SK-N-SH (cell line): ENCODE data around the gene IFNLR1. TPM values are rescaled to one million over a fixed set of nuclear protein-coding genes. Genes with fewer than 3 reads are reported as not detected.
A peak's percentile ranks its signal among the peaks of the same experiment; 100 is the strongest.

Source experiments
- CTCF ChIA-PET: fragments of 300-600, 350-600 bp; formaldehyde crosslinking; extraction: SDS; loops from one replicate; lab custom pipeline; 2021; lab: Yijun Ruan, JAX
- POLR2A ChIA-PET: fragments of 350-600 bp; sonication (Branson Sonifier 250); formaldehyde crosslinking; extraction: SDS; loops from one replicate; lab custom pipeline; 2020; ENCODE audit warnings: antibody characterized with exemption, inconsistent platforms; lab: Yijun Ruan, JAX
- DNase-seq: peaks from one replicate; pipeline ENCODE4 v3.0.0; 2012
- H2AFZ ChIP-seq: fragments of 200-600 bp; sonication (generic); 2 replicates; pipeline ENCODE4 v1.8.1; 2016; ENCODE audit warnings: antibody characterized with exemption, mild to moderate bottlenecking, low read depth
- H3F3A ChIP-seq: fragments of 200-600 bp; sonication (generic); replicated peaks from 2 replicates; pipeline ENCODE3; 2016; ENCODE audit warnings: antibody characterized with exemption, mild to moderate bottlenecking; ENCODE audit not compliant: insufficient read depth
- H3K27ac ChIP-seq, 2 experiments: fragments of 200-500 bp in 1 of 2; fragments of 200-600 bp in 1 of 2; sonication (Bioruptor generic) in 1 of 2; sonication (generic), shearing (Covaris generic) in 1 of 2; 2 replicates each; pipeline versions ENCODE4 v1.5.1 to v1.6.1; 2014 to 2016; ENCODE audit warnings: low read depth in 2 of 2, inconsistent platforms in 1 of 2, low read length in 1 of 2, mild to moderate bottlenecking in 1 of 2, mixed read lengths in 1 of 2
- H3K27me3 ChIP-seq: fragments of 200-600 bp; sonication (generic), shearing (Covaris generic); 2 replicates; pipeline ENCODE4 v1.6.1; 2016; ENCODE audit warnings: mixed run types; ENCODE audit not compliant: insufficient read depth
- H3K36me3 ChIP-seq, 2 experiments: fragments of 200-500 bp in 1 of 2; fragments of 200-600 bp in 1 of 2; sonication (Bioruptor generic) in 1 of 2; sonication (generic) in 1 of 2; replicated peaks in 1 of 2; 2 replicates each; pipeline versions ENCODE3 to v1.5.1; 2014 to 2016; ENCODE audit warnings: low read length in 1 of 2, mild to moderate bottlenecking in 1 of 2; ENCODE audit not compliant: insufficient read depth in 2 of 2, control insufficient read depth in 1 of 2
- H3K4me1 ChIP-seq, 2 experiments: fragments of 200-500 bp in 1 of 2; fragments of 200-600 bp in 1 of 2; sonication (Bioruptor generic) in 1 of 2; sonication (generic), shearing (Covaris generic) in 1 of 2; 2 replicates each; pipeline versions ENCODE4 v1.5.1 to v1.6.1; 2014 to 2016; ENCODE audit warnings: low read depth in 1 of 2, low read length in 1 of 2, mixed run types in 1 of 2; ENCODE audit not compliant: insufficient read depth in 2 of 2, control insufficient read depth in 1 of 2
- H3K4me2 ChIP-seq: fragments of 200-600 bp; sonication (generic), shearing (Covaris generic); 2 replicates; pipeline ENCODE4 v1.6.1; 2017; ENCODE audit warnings: mixed run types
- H3K4me3 ChIP-seq, 2 experiments: fragments of 200-500 bp in 1 of 2; fragments of 200-600 bp in 1 of 2; sonication (Bioruptor generic) in 1 of 2; sonication (generic), shearing (Covaris generic) in 1 of 2; 2 replicates each; pipeline versions ENCODE4 v1.5.1 to v1.8.1; 2014 to 2016; ENCODE audit warnings: low read depth in 2 of 2, inconsistent platforms in 1 of 2, low read length in 1 of 2, mild to moderate bottlenecking in 1 of 2, mixed read lengths in 1 of 2, moderate library complexity in 1 of 2
- H3K79me2 ChIP-seq: fragments of 200-600 bp; sonication (generic); 2 replicates; pipeline ENCODE4 v1.8.1; 2017; ENCODE audit warnings: mild to moderate bottlenecking; ENCODE audit not compliant: insufficient read depth
- H3K9ac ChIP-seq: fragments of 200-600 bp; sonication (generic); 2 replicates; pipeline ENCODE4 v1.6.1; 2017; ENCODE audit warnings: mixed run types
- H3K9me2 ChIP-seq: fragments of 200-600 bp; sonication (generic); 2 replicates; pipeline ENCODE4 v1.6.1; 2017; ENCODE audit warnings: mixed run types
- H3K9me3 ChIP-seq: fragments of 200-600 bp; sonication (generic); 2 replicates; pipeline ENCODE4 v1.6.1; 2017; ENCODE audit warnings: mixed run types, mild to moderate bottlenecking, moderate library complexity
- H4K20me1 ChIP-seq: fragments of 200-600 bp; sonication (generic); 2 replicates; pipeline ENCODE4 v1.6.1; 2017; ENCODE audit warnings: mild to moderate bottlenecking, mixed run types; ENCODE audit not compliant: insufficient read depth
- CHD2 ChIP-seq: fragments of 150-350 bp; IDR thresholded peaks from 2 replicates; pipeline ENCODE4 v1.6.1; 2018; ENCODE audit warnings: low read length; ENCODE audit not compliant: partially characterized antibody
- CTCF ChIP-seq: fragments of 200-600 bp; sonication (generic); IDR thresholded peaks from 2 replicates; pipeline ENCODE4 v1.6.1; 2017; ENCODE audit warnings: antibody characterized with exemption, mild to moderate bottlenecking, moderate library complexity
- FOSL2 ChIP-seq: IDR thresholded peaks from 2 replicates; pipeline ENCODE4 v1.4.0; 2012; ENCODE audit warnings: low read depth, mild to moderate bottlenecking, moderate library complexity, borderline replicate concordance
- GABPA ChIP-seq: IDR thresholded peaks from 2 replicates; pipeline ENCODE4 v1.4.0; 2012; ENCODE audit warnings: low read depth, mild to moderate bottlenecking
- IRF3 ChIP-seq: fragments of 150-350 bp; IDR thresholded peaks from 2 replicates; pipeline ENCODE4 v1.6.1; 2016; ENCODE audit warnings: mild to moderate bottlenecking, low read depth, low read length
- JUND ChIP-seq: IDR thresholded peaks from 2 replicates; pipeline ENCODE4 v1.4.0; 2012
- MXI1 ChIP-seq: IDR thresholded peaks from 2 replicates; pipeline ENCODE4 v1.6.1; 2012; ENCODE audit warnings: mild to moderate bottlenecking, low read depth, low read length, improper control_type of control experiment
- NFIC ChIP-seq: IDR thresholded peaks from 2 replicates; pipeline ENCODE4 v1.4.0; 2012; ENCODE audit warnings: borderline replicate concordance
- NRF1 ChIP-seq: IDR thresholded peaks from 2 replicates; pipeline ENCODE4 v1.6.1; 2012; ENCODE audit warnings: low read depth, mild to moderate bottlenecking, low read length
- RXRA ChIP-seq: IDR thresholded peaks from 2 replicates; pipeline ENCODE4 v1.4.0; 2012; ENCODE audit warnings: low read depth, mild to moderate bottlenecking, borderline replicate concordance
- TCF12 ChIP-seq: IDR thresholded peaks from 2 replicates; pipeline ENCODE4 v1.4.0; 2012
- USF2 ChIP-seq: fragments of 150-350 bp; IDR thresholded peaks from 2 replicates; pipeline ENCODE4 v1.6.1; 2017; ENCODE audit warnings: antibody characterized with exemption, low read length, low read depth, borderline replicate concordance
- WGBS: methylation state at CpG from one replicate; pipeline ENCODE4 v1.1.6; 2017; ENCODE audit warnings: low lambda C conversion rate; 5-methylcytosine and 5-hydroxymethylcytosine counted together
- polyA plus RNA-seq, 3 experiments: library from polyadenylated mRNA; depleted of rRNA; stranded (reverse); fragments of >200 nt; gene quantifications; 2 replicates each; pipeline ENCODE4 v1.2.3, GENCODE V29; 2012

The IFNLR1 gene
- polyA plus RNA-seq, 1 of the 3 experiments (the other 2 are of a cell fraction): 0.30 TPM

- Histone ChIP-seq H3F3A (no peaks in the 10 kb centered on the region), H3K27ac (no peak overlapping the region), H3K9me2 (no peaks in the 10 kb centered on the region), H3K36me3 (no peaks in the 10 kb centered on the region), H3K79me2 (no peaks in the 10 kb centered on the region), H3K4me2 (no peak overlapping the region), H3K9ac (no peak overlapping the region), H3K27me3 (peaks cover 18% of the 10 kb centered on the region; the same call in 1 of the 2 replicates), H3K4me1 (peaks cover 0 to 11% of the 10 kb centered on the region in 2 experiments; a peak in 1 of 4 replicates), H3K9me3 (no peaks in the 10 kb centered on the region), H4K20me1 (no peaks in the 10 kb centered on the region), H2AFZ (no peak overlapping the region), H3K4me3 (no peak overlapping the region)
- TF ChIP-seq GABPA (no peak), RXRA (no peak), JUND (no peak), FOSL2 (no peak), CHD2 (no peak), NFIC (no peak), USF2 (no peak), MXI1 (no peak), TCF12 (no peak), CTCF (no peak), NRF1 (no peak)
- no peak for DNase-seq
- WGBS: 76% methylated on average over 5 of the region's 5 CpGs
- ChIA-PET POLR2A (no interaction called here), CTCF (interaction anchor here (0.9 to 2.1 kb wide), 5 partner anchors 9 to 232 kb away, joined by 3 to 12 read pairs (median 5); no protein-coding TSS in a partner anchor)
Measured at GRCh38 chr1:24159366-24159765, 27.7 kb downstream of the IFNLR1 start.

GRCh38 chr1:24157918-24158481 is 29.1 kb downstream of the IFNLR1 start:
- TF ChIP-seq IRF3: no peak
- TF ChIP-seq CTCF: peak; percentile 44
- no peaks in the 10 kb centered on the region for H3K36me3 ChIP-seq
- DNase-seq: peak; percentile 48
- no peak overlapping the region for H3K27ac ChIP-seq
- ChIA-PET POLR2A (no interaction called here), CTCF (interaction anchor here (0.7 to 2.1 kb wide), 5 partner anchors 8 to 234 kb away, joined by 3 to 12 read pairs (median 4); no protein-coding TSS in a partner anchor)
- H3K79me2 ChIP-seq: no peaks in the 10 kb centered on the region
- H3K4me3 ChIP-seq: no peak overlapping the region
- no peak overlapping the region for H3K4me2 ChIP-seq
- no peaks in the 10 kb centered on the region for H4K20me1 ChIP-seq
- H2AFZ ChIP-seq: no peak overlapping the region
- no peaks in the 10 kb centered on the region for H3F3A ChIP-seq
- H3K9me3 ChIP-seq: no peaks in the 10 kb centered on the region
- H3K4me1 ChIP-seq: peaks cover 0 to 11% of the 10 kb centered on the region in 2 experiments; a peak in 1 of 4 replicates
- H3K9ac ChIP-seq: no peak overlapping the region
- no peaks in the 10 kb centered on the region for H3K9me2 ChIP-seq
- H3K27me3 ChIP-seq: peaks cover 18% of the 10 kb centered on the region; the same call in 1 of the 2 replicates
- 93% methylated on average over 4 of the region's 6 CpGs for WGBS
